Stimulated activated CD4-positive, alpha-beta T cell treated with anti-CD3 and anti-CD28 coated beads, Interleukin-12 subunit alpha, Interleukin-12 subunit beta, amount 100 ng/mL, for 48 hours (primary cell): ENCODE results near the gene GH2.
"Not testable (repeated sequence)": the region's sequence is repeated elsewhere in the genome, so short reads cannot be mapped to it uniquely, and the experiment has no call there.

Experiments used
- DNase-seq, 3 donors: peaks; one replicate each; pipeline ENCODE4 v3.0.0-alpha.2; 2020; ENCODE audit warnings: low read depth in 2 of 3, low spot score in 1 of 3

The GH2 gene

DNA sequence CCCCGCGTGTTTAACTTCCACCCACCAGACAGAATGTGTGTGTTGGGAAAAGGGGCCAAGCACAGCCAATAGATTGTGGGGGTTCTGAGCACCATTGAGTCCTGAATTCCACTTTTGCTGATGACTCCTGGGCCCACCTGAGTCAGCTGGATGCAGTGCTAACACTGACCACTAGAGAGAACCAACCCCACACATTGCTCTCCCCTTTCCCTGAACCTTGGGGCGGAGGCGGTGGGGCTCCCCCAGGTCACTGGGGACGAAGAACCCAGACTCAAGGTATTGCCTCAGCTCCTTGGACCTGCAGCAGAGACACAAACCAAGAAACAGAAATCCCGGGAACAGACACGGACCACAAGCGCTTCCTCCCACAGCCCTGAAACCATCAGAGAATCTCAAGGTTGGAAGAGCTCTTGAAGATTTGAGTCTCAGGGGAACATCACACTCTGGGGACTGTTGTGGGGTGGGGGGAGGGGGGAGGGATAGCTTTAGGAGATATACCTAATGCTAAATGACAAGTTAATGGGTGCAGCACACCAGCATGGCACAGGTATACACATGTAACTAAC lies 7.6 kb downstream of the GH2 start:
- not testable (repeated sequence) for DNase-seq

DNA sequence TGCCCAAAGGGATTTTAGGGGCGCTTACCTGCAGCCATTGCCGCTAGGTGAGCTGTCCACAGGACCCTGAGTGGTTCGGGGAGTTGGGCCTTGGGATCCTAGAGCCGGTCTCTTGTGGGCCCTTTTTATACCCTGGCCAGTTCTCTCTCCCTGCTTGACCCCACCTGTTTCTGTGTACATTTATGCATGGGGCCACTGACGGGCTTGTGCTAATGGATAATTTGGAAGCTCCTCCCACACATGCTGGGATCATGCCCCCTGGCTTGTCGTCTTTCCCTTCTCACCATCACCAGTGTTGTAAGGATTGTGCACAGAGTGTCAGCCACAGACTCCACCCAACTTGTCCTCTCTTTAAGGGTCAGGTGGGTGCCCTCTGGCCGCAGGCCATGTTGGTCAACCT lies 8.2 kb downstream of the GH2 start, which contains the start of gene CSH2:
TSS of gene CSH2 (minus strand) at position 101 of the 400 bp plus-strand sequence. CDS start at position 38, 63 bp downstream.
- not testable (repeated sequence) for DNase-seq

DNA sequence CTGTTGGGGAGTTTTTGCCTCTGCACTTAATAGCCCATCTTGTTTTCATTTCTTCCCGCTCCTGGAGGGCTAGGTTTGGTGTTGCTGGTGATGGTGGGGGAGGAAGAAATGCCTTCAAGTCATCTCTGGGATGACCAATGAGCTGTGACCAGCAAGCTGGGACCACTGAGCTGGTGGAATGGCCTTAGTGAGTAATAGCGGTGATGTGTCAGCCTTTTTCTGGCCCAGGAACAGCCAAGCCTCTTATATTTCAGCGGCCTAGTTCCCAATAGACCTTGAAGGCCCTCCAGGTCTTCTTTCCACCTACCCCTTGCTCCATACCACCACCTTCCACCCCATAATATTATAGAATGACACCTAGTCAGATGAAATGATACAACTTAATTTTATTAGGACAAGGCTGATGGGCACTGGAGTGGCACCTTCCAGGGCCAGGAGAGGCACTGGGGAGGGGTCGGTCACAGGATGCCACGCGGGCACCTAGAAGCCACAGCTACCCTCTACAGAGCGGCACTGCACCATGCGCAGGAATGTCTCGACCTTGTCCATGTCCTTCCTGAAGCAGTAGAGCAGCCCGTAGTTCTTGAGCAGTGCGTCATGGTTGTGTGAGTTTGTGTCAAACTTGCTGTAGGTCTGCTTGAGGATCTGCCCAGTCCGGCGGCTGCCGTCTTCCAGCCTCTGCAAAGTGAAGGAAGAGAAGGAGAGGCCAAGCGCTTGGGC lies 9.9 kb downstream of the GH2 start:
- not testable (repeated sequence) for DNase-seq

DNA sequence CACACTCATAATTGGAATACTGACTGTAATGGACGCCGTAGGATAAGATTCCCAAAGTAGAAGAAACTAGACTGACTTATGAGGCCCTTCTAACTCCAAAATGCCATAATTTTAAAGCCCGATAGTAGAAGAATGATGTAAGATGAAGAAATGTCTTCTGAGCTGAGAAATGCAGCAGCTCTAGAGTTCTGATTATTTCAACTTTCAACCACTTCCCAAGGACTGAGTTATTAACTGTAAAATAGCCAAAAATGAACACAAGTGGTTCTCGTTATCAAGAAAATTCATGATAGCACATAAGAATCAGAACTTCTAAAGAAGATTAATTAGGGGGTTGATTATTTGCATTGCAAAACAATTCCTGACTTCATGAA lies 11.5 kb downstream of the GH2 start:
- DNase-seq: not testable (repeated sequence)

DNA sequence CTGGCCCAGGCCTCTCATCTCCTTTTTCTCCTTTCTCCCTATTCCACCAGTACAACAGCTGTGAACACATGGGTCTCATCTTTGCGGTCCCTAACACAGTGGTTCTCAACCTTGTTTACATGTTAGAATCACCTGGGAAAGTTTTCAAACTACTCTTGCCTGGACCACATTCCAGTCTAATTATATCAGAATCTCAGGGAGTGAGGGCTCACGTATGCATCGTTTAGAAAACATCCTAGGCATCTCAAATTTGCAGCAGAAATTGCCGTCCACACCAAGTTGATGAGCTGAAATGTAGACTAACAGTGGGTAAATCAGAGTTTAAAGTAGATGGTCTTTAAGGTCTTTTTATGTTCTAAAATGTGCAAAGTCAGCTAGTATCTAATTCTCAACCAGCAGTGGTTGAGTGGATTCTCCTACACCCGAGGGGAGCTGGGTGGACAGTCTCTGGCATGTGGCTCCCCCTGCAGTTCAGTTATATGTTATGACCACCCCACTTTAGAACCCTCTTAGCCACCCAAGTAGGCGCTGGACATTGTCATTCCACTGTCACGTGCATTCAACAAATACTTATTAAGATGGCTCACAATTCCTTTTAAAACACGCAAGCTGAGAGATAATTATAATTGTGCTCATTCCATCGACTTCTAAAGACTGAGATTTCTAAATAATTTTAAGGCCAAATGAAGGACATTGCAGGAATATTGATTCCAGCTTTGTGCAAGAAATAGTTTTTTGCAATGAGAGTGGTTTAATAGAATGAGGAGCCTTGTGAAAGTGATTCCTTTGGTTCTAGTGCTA lies 12.1 kb downstream of the GH2 start:
- not testable (repeated sequence) for DNase-seq

DNA sequence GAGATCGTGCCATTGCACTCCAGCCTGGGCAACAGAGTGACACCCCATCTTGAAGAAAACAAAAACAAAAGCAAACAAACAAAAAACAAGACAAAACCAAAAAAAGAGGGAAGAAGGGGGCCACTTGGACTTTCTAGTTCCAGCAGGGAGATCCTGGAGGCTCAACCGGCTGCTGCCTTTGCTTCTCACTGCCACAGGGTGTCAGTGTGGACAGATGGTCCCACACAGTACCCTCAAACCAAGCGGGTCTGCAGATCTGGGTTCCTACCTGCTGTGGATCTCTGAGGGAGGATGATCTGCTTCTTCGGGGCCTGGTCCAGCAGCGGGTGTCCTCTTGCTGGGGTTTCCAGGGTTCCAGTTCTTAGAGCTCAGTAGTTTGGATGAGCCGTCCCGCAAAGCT lies 15.1 kb downstream of the GH2 start:
- DNase-seq: not testable (repeated sequence)

DNA sequence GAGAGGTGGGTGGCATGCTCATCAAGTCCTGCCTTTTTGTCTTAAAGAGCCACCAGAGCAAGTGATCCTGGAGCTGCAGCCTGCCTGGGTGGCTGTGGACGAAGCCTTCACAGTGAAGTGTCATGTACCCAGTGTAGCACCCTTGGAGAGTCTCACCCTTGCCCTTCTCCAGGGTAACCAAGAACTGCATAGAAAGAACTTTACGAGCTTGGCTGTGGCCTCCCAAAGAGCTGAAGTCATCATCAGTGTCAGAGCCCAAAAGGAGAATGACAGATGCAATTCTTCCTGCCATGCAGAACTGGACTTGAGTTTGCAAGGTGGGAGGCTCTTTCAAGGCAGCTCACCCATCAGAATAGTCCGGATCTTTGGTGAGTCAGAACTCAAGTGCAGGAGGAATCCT lies 22.5 kb downstream of the GH2 start:
- DNase-seq: no peak

DNA sequence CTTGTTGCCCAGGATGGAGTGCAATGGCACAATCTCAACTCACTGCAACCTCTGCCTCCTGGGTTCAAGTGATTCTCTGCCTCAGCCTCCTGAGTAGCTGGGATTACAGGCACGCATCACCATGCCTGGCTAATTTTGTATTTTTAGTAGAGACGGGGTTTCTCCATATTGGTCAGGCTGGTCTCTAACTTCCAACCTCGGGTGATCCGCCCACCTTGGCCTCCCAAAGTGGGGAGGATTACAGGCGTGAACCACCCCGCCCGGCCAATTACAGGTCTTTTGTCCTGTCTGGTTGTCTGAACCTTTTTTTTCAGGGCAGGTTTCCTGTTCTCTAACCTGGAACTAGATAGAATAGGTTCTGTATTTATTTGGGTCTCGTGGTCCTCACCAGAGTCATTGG lies 25.3 kb downstream of the GH2 start:
- DNase-seq: not testable (repeated sequence)

DNA sequence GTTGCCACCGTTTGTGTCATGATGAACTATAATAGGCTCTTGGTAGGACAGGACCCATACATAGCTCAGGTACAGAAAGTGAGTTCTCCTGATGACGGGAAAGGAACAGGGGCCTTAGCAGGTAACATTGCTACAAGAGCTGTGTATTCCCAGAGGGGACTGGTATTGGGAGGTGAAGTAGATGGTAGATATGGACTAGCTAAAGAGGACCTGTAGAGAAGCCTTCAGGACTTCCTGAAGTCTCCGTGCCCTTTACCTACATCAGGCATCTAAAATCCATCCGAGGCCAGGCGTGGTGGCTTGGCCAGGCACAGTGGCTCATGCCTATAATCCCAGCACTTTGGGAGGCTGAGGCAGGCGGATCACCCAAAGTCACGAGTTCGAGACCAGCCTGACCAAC lies 26.6 kb downstream of the GH2 start:
- no peak for DNase-seq

DNA sequence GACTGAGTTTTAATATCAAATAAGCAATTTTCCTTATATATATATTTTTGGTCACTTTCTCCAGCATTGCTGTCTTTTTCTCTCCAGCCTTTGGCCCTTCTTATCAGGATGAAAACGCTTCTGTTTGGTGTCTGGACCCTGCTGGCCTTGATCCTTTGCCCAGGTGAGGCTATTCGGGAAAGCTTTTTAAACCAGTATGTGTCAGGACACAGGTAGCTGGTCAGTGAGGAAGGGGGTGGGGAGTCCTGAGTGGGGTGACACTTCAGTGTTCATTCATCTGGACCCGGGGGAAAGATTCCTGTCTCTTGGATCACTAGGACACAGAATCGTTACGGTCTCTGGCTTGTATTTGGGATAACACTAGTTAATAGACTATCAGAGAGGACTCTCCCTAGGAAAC lies 27.0 kb downstream of the GH2 start:
- no peak for DNase-seq

DNA sequence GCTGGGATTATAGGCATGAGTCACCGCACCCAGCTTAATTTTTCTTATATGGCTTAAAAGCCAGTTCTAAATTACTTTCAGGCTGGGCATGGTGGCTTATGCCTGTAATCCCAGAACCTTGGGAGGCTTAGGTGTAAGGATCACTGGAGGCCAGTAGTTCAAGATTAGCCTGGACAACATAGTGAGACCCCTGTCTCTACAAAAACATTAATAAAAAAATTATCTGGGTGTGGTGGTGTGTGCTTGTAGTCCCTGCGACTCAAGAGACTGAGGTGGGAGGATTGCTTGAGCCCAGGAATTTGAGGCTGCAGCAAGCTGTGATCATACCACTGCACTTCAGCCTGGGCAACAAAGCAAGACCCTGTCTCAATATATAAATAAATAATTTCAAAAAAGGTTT lies 28.5 kb downstream of the GH2 start:
- DNase-seq: no peak

DNA sequence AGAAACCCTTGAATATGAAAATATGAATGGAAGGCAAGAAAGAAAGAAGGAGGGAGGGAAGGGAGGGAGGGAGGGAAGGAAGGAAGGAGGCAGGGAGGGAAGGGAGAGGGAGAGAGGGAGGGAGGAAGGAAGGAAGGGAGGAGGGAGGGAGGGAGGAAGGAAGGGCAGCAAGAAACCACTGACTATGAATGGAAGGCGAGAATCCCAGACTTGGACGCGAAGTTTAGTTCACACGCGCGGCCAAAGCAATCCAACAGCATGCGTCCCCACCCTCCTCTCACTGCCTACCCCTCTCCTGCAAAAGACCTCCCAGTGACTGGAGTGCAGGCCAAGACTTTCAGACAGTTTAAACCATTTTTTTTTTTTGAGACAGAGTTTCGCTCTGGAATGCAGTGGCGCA lies 31.3 kb downstream of the GH2 start:
- no peak for DNase-seq

DNA sequence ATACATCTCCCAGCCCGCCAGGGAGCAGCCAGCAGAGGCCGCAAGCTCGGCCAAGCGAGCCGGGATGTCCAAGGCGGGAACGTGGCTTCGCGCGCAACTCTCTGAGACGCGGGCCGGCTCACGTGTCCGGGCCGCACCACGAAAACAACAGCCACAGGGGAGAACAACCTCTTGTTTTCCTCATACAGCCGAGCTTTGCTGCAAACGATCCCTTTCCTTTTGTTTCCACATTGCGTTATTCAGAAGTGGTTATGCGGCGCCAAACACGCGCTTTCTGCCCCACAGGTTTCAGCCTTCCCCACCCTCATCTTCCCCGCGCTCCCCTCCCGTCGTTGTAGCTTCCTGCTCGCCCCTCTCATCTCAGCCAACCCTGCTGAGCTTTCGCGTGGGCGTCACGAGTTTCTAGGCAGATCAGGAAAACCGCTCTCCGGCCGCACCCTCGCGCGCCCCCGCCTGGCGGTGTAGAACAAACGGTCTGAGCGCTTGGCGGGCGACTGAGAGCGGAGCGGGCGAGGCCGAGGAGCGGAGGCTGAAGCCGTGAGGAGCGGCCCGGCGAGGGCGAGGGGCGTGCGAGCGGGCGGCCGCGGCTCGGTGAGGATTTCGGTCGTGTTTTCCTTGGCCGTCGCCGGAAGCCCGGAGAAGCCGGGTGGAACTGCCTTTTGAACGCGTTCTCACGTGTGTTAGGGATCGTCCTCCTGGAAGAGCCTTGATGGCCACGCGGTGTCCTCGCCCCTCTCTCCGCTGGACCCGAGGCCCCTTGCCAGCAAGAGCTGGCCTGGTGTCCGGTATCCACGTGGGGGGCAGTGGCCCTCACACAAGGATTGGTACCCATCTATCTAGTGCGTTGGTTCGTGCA lies 32.7 kb downstream of the GH2 start:
- DNase-seq: peak; percentile 97 to 98 (median 98)

DNA sequence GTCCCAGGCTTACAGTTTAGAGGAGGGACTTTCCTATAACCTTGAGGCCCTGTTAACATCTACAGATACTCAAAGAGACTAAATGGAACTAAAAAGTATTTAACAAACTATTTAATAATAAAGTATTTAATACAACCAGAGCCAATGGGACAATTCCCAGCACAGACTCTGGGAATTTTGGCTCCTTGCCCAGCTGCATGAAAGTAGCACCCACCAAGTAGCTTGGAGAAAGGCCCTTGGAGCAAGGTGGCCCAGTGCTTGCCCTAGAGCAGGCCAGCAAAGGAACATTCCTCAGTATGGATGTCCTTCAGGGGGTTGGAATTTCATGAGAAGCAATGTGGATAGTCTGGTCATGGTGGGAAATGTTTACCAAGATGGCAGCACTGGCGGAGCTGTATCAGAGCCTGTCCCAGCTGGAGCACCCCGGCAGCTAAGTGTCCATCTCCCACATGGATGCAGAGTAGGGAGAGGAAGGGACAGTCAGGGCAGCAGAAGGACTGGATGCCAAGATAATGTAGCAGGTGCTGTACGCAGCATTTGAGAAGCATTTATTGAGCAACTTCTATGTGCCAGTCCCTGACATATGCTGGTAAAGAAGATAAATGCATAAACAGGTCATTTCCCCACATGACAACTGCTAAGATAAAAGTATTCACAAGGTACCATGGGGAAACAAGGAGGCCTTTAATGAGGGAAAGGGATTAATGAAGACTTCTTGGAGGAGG lies 34.1 kb downstream of the GH2 start:
- DNase-seq: no peak

DNA sequence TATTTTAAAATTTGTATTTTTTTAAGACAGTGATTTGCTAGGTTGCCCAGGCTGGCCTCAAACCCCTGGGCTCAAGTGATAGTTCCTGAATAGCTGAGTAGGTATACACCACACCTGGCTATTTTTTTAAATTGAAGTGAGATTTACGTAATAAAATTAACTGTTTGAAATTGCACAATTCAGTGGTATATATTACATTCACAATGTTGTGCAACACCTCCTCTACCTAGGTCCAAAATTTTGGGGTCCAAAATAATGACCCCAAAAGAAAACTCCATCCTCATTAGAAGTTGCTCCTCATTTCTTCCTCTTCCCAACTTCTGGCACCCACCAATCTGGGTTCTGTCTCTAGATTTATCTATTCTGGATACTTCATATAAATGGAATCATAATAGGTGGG lies 36.2 kb downstream of the GH2 start:
- no peak for DNase-seq

DNA sequence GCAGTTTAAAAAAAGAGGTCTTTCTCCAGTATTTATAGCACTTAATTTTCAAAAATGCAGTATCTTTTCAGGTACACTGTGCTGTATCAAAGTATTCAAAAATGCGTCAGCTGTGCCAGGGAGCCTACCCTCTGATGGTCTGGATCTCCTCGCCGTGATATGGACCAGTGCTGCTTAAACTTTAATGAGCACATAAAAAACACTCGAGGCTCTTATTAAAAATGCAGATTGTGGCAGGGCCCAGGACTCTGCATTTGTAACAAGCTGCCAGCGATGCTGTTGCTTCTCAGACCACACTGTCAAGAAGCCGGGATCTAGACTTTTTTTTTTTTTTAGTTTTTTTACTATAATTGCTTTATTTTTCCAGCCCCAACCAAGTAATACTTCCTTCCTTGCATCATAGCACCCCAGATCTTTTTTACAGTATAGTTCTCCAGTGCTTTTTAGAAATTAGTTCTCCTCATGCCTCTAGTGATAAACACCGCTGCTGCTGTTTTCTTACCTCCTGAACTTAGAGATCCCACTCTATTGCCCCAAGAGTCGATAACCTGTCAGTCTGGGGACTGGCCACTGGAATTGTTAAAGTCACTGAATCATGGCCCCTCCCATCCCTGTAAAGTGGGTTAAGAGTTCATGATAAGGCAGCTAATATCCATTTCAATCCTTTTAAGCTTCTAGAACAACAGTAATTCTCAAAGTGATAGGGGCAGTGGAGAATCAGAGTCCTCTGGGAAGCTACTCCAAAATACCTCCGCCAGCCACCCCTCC lies 37.6 kb downstream of the GH2 start:
- no peak for DNase-seq

DNA sequence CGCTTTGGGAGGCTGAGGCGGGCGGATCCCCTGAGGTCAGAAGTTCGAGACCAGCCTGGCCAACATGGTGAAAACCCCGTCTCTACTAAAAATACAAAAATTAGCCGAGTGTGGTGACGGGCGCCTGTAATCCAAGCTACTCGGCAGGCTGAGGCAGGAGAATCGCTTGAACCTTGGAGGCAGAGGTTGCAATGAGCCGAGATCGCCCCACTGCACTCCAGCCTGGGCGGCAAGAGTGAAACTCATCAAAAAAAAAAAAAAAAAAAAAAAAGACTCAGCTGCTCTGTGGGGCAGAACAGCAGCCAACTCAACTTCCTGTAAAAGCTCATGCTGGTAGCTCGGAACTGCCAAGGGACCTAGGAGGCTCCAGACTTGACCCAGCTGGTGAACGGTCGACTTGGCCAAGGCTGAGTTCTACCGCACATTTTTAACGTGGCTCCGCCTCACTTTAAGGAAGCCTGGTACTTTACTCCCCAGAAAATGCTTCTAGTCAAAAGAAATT lies 38.3 kb downstream of the GH2 start:
- DNase-seq: not testable (repeated sequence)

DNA sequence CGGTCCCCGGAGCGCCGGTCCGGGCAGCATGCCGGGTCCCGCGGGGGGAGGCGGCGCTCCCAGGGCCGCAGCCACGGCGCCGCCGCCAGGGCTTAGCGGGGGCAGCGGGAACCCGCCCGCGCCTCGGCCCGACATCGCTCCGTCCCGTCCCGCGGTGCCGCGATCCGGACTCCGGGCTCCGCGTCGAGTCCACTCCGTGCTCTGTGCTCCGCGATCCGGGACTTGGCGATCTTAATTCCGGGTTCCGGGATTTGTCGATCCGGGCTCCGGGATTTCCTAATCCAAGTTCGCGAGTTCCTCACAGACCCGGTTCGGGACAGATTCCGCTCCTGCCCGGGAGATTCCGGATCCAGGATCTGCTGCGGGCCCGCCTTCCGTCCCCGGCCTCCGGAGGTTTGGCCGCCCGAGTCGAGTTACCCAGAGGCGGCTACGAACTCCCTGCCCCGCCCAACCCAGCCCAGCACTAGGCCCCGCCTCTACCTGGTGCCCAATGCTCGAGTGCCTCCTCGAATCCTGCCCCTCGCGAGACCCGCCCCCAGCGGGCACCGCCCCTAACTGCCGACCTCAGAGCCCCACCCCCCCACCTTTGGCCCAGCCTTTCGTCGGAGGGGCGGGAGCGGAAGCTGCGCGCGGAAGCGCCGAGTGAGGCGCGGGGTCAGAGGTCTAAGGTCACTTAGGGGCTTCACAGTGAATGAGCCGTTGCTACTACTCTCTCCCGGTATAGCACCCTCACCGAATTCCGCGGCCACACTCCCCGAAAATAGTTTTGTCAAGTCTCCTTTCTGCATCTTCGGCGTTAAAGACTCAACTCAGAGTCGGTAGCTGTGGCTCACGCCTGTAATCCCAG lies 39.0 kb downstream of the GH2 start, which contains the start of gene SMARCD2:
TSS of gene SMARCD2 (minus strand) at position 146 of the 847 bp plus-strand sequence. CDS start at position 135, 11 bp downstream.
- peak; percentile 98 to 99 (median 99) for DNase-seq

DNA sequence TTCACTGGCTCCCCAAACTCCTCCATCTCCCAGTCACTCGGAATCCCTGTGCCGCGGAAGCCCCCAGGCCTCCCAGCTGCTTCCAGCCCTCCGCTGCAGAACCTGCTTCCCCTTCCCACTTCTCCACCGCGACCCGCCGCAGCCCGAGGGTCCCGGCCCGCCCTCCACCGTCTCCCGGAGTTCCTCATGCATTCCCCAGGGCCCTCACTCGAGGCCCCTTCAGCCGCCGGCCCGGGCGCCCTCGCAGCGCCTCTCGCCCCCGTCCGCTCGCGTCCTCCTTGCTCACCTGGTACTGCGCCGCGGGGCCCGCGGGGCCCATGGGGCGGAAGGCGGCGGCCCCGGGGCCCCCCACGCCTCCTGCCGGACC lies 39.6 kb downstream of the GH2 start:
- no peak for DNase-seq
